Activated gamma-delta T cell treated with Interleukin-2 at 50 U/mL for 16 hours (primary cell): ENCODE results near the gene MLEC.
A peak's percentile ranks its signal among the peaks of the same experiment; 100 is the strongest.

Experiments
- DNase-seq: peaks from one replicate; pipeline ENCODE4 v3.0.0-alpha.2; 2020

Gene MLEC

GRCh38 chr12:120686690-120687577 is at the start of gene MLEC:
Gene MLEC (plus strand): TSS chr12:120687149. CDS start chr12:120687297, 148 bp downstream.
- DNase-seq: peak; percentile 99

GRCh38 chr12:120639771-120640721 is 46.9 kb upstream of the MLEC start, which contains the start of gene CABP1:
Gene CABP1 (plus strand): TSS chr12:120640626. CDS start chr12:120640686, 60 bp downstream.
- peak; percentile 65 for DNase-seq

- peak; percentile 42 for DNase-seq
Observed at GRCh38 chr12:120640861-120641833, 45.8 kb upstream of the MLEC start.

- no peak for DNase-seq
Observed at GRCh38 chr12:120642121-120642520, 44.8 kb upstream of the MLEC start.

GRCh38 chr12:120642826-120643225 is 44.1 kb upstream of the MLEC start:
- DNase-seq: no peak

- no peak for DNase-seq
Observed at GRCh38 chr12:120643574-120643973, 43.4 kb upstream of the MLEC start.

GRCh38 chr12:120646044-120646443 is 40.9 kb upstream of the MLEC start:
- no peak for DNase-seq

- DNase-seq: no peak
Observed at GRCh38 chr12:120647375-120647755, 39.6 kb upstream of the MLEC start.

- DNase-seq: no peak
Observed at GRCh38 chr12:120649442-120650232, 37.3 kb upstream of the MLEC start.

GRCh38 chr12:120650233-120650690 is 36.7 kb upstream of the MLEC start:
- no peak for DNase-seq

- DNase-seq: no peak
Observed at GRCh38 chr12:120651821-120652220, 35.1 kb upstream of the MLEC start.

GRCh38 chr12:120652656-120653435 is 34.1 kb upstream of the MLEC start:
- DNase-seq: no peak

GRCh38 chr12:120653611-120654010 is 33.3 kb upstream of the MLEC start:
- DNase-seq: no peak

GRCh38 chr12:120654656-120655055 is 32.3 kb upstream of the MLEC start:
- no peak for DNase-seq

GRCh38 chr12:120656008-120656407 is 30.9 kb upstream of the MLEC start:
- DNase-seq: no peak

- DNase-seq: no peak
Observed at GRCh38 chr12:120658286-120659150, 28.4 kb upstream of the MLEC start.

GRCh38 chr12:120659151-120659525 is 27.8 kb upstream of the MLEC start:
- DNase-seq: no peak

- no peak for DNase-seq
Observed at GRCh38 chr12:120661432-120661831, 25.5 kb upstream of the MLEC start.

GRCh38 chr12:120662879-120663278 is 24.1 kb upstream of the MLEC start:
- no peak for DNase-seq
